ENCODE data around the gene LCAT.

LCAT gene

GRCh38 chr16:67910158-67910557, 33.8 kb downstream of the LCAT start:
- TF ChIP-seq, protein P1, sequence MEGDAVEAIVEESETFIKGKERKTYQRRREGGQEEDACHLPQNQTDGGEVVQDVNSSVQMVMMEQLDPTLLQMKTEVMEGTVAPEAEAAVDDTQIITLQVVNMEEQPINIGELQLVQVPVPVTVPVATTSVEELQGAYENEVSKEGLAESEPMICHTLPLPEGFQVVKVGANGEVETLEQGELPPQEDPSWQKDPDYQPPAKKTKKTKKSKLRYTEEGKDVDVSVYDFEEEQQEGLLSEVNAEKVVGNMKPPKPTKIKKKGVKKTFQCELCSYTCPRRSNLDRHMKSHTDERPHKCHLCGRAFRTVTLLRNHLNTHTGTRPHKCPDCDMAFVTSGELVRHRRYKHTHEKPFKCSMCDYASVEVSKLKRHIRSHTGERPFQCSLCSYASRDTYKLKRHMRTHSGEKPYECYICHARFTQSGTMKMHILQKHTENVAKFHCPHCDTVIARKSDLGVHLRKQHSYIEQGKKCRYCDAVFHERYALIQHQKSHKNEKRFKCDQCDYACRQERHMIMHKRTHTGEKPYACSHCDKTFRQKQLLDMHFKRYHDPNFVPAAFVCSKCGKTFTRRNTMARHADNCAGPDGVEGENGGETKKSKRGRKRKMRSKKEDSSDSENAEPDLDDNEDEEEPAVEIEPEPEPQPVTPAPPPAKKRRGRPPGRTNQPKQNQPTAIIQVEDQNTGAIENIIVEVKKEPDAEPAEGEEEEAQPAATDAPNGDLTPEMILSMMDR (IDR thresholded peaks at IDR 0.05; ENCODE audit: low read depth, low read length, missing control alignments), result no peak
- DNase-seq (ENCODE audit: extremely low read depth, low read depth), result peak; percentile 48
- H3K4me3 ChIP-seq (replicated peaks; ENCODE audit: low read depth, low read length), result no peak overlapping the region

- no peak for DNase-seq (ENCODE audit: extremely low read depth, low read depth)
- H3K4me3 ChIP-seq (replicated peaks; ENCODE audit: low read depth, low read length), result no peak overlapping the region
- TF ChIP-seq, protein P1 (IDR thresholded peaks at IDR 0.05; ENCODE audit: low read depth, low read length, missing control alignments), result no peak
These were observed 34.7 kb downstream of the LCAT start for GRCh38 chr16:67909056-67909742.

- H3K4me3 ChIP-seq (replicated peaks; ENCODE audit: low read depth, low read length), result no peak overlapping the region
- no peak for DNase-seq (ENCODE audit: extremely low read depth, low read depth)
- TF ChIP-seq, protein P1 (IDR thresholded peaks at IDR 0.05; ENCODE audit: low read depth, low read length, missing control alignments), result no peak
These were observed 36.3 kb downstream of the LCAT start for GRCh38 chr16:67907397-67908180.

DNA sequence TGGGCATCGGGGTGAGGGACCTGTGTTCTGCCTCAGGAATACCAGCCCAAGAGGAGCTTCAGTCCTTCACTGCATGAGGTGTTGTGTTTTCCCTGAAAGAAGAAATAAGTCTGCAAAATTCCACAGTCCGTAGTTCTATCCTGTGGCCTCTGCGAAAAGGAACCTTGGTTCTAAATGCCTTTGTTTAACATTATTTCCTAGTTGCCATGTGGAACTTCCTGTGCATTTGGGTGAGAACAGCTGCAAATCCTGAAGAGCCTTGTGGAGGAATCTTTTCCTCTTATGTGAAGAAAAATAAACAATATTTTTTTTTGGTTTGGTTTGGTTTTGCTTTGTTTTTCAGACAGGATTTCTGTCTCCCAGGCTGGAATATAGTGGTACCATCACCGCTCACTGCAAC, 41.1 kb downstream of the LCAT start:
- no peak overlapping the region for H3K4me3 ChIP-seq (replicated peaks; ENCODE audit: low read depth, low read length)
- no peak for DNase-seq (ENCODE audit: extremely low read depth, low read depth)
- TF ChIP-seq, protein P1 (IDR thresholded peaks at IDR 0.05; ENCODE audit: low read depth, low read length, missing control alignments), result no peak

- TF ChIP-seq, protein P1 (IDR thresholded peaks at IDR 0.05; ENCODE audit: low read depth, low read length, missing control alignments), result no peak
- DNase-seq (ENCODE audit: extremely low read depth, low read depth), result no peak
These were observed 42.2 kb downstream of the LCAT start for GRCh38 chr16:67901734-67902133.

DNA sequence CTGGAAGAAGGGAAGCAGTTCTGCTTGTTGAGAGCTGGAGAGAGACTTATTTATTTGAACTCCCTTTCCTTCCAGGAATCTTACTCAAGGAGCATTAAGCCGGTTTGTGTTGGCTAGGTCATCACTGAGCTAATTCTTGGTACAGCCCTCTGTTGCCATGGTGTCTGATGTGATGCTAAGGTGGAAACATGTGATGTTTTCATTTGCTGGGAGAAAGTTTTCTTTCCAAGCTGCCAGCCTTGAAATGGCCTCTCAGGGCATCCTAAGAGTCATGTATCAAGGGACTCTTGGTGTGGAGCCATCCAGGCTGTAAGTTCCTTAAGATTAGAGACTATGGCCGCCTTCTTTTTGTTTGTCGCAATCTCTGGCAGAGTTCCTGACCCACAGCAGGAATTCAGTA, 46.7 kb downstream of the LCAT start:
- no peak for DNase-seq (ENCODE audit: extremely low read depth, low read depth)
- TF ChIP-seq, protein P1 (IDR thresholded peaks at IDR 0.05; ENCODE audit: low read depth, low read length, missing control alignments), result no peak
- H3K4me3 ChIP-seq (replicated peaks; ENCODE audit: low read depth, low read length), result no peak overlapping the region

More at GRCh38 chr16:67901734-67902133, 42.2 kb downstream of the LCAT start:
- H3K4me3 ChIP-seq (replicated peaks; ENCODE audit: low read depth, low read length), result no peak overlapping the region

All from HFF-Myc (cell line).